SK-N-SH treated with all-trans-retinoic acid at 6 μM for 48 hours (cell line): ENCODE measurements around the gene COX4I1.

ENCODE experiments used
- RARB ChIP-seq: fragments of 250-450 bp; sonication (Bioruptor Pico); IDR thresholded peaks from 2 replicates; pipeline ENCODE4 v1.8.0; 2021; ENCODE audit warnings: mild to moderate bottlenecking, moderate library complexity
- TCF4 ChIP-seq: fragments of 250-450 bp; sonication (Bioruptor Pico); IDR thresholded peaks from 2 replicates; pipeline ENCODE4 v1.8.0; 2021; ENCODE audit warnings: mild to moderate bottlenecking, moderate library complexity, borderline replicate concordance
- ZNF565 ChIP-seq: fragments of 450-650 bp; formaldehyde crosslinking; conservative IDR thresholded peaks from 2 replicates; pipeline ENCODE4 v1.5.0; 2020; ENCODE audit warnings: low read depth, mild to moderate bottlenecking, moderate library complexity
- TF ChIP-seq, protein P1 (sequence below): fragments of 250-450 bp; sonication (Bioruptor Pico); IDR thresholded peaks from 2 replicates; pipeline ENCODE4 v1.8.0; 2020; ENCODE audit warnings: mild to moderate bottlenecking, moderate library complexity, borderline replicate concordance
- TF ChIP-seq, protein P2 (sequence below): fragments of 250-450 bp; sonication (Bioruptor Pico); IDR thresholded peaks from 2 replicates; pipeline ENCODE4 v1.5.1; 2021; ENCODE audit warnings: mild to moderate bottlenecking, moderate library complexity

DNA sequence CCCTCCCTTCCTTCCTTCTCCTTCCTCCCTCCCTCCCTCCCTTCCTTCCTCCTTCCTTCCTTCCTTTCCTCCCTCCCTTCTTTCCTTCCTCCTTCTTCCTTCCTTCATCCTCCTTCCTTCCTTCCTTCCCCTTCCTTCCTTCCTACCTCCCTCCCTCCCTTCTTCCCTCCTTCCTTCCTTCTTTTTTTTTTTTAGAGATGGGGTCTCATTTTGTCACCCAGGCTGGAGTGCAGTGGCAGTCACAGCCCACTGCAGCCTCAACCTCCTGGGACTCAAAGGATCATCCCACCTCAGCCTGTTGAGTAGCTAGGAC lies 44.6 kb downstream of the COX4I1 start:
- TF ChIP-seq, protein P1, sequence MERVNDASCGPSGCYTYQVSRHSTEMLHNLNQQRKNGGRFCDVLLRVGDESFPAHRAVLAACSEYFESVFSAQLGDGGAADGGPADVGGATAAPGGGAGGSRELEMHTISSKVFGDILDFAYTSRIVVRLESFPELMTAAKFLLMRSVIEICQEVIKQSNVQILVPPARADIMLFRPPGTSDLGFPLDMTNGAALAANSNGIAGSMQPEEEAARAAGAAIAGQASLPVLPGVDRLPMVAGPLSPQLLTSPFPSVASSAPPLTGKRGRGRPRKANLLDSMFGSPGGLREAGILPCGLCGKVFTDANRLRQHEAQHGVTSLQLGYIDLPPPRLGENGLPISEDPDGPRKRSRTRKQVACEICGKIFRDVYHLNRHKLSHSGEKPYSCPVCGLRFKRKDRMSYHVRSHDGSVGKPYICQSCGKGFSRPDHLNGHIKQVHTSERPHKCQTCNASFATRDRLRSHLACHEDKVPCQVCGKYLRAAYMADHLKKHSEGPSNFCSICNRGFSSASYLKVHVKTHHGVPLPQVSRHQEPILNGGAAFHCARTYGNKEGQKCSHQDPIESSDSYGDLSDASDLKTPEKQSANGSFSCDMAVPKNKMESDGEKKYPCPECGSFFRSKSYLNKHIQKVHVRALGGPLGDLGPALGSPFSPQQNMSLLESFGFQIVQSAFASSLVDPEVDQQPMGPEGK = no peak
- no peak for TF ChIP-seq ZNF565 (CRISPR knock-in tag)
- no peak for TF ChIP-seq TCF4 (CRISPR knock-in tag)
- TF ChIP-seq RARB (CRISPR knock-in tag) = no peak
- TF ChIP-seq, protein P2, sequence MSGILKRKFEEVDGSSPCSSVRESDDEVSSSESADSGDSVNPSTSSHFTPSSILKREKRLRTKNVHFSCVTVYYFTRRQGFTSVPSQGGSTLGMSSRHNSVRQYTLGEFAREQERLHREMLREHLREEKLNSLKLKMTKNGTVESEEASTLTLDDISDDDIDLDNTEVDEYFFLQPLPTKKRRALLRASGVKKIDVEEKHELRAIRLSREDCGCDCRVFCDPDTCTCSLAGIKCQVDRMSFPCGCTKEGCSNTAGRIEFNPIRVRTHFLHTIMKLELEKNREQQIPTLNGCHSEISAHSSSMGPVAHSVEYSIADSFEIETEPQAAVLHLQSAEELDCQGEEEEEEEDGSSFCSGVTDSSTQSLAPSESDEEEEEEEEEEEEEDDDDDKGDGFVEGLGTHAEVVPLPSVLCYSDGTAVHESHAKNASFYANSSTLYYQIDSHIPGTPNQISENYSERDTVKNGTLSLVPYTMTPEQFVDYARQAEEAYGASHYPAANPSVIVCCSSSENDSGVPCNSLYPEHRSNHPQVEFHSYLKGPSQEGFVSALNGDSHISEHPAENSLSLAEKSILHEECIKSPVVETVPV (CRISPR knock-in tag) = no peak
